IMR-90 (cell line): ENCODE data around the gene CTNNA1. TPM values are rescaled to one million over a fixed set of nuclear protein-coding genes. Genes with fewer than 3 reads are reported as not detected.

Experiments
- ATAC-seq: fragments of 200-7000 bp; cut with Tn5 transposase; 2 replicates; pipeline ENCODE4 v1.9.1; 2020; ENCODE audit warnings: low read depth, mild to moderate bottlenecking, moderate library complexity
- BruUV-seq: library from RNA; stranded (reverse); fragments of 400-500 nt; replicated peaks from 2 replicates; lab custom pipeline; 2021; lab: Mats Ljungman, UMichigan
- CTCF ChIA-PET: fragments of 300-600 bp; formaldehyde crosslinking; extraction: SDS; loops from one replicate; lab custom pipeline; 2021; ENCODE audit warnings: antibody characterized with exemption; lab: Yijun Ruan, JAX
- POLR2A ChIA-PET: fragments of 300-600 bp; sonication (Branson Sonifier 250); formaldehyde crosslinking; loops from one replicate; lab custom pipeline; 2022; ENCODE audit warnings: antibody characterized with exemption; ENCODE audit not compliant: unreplicated experiment; lab: Charles Lee
- DNase-seq: peaks from one replicate; pipeline ENCODE4 v3.0.0; 2013
- H2AFZ ChIP-seq: replicated peaks from 2 replicates; pipeline ENCODE3; 2013; ENCODE audit warnings: low read length, mild to moderate bottlenecking; ENCODE audit not compliant: poor library complexity
- H2AK5ac ChIP-seq: 2 replicates; pipeline ENCODE4 v1.6.1; 2013; ENCODE audit warnings: low read depth, low read length, inconsistent platforms
- H2AK9ac ChIP-seq: replicated peaks from 2 replicates; pipeline ENCODE3; 2013; ENCODE audit warnings: mild to moderate bottlenecking, low read depth, low read length, moderate library complexity; ENCODE audit not compliant: poor library complexity
- H2BK120ac ChIP-seq: 2 replicates; pipeline ENCODE4 v1.6.1; 2013; ENCODE audit warnings: low read depth, low read length, inconsistent platforms
- H2BK15ac ChIP-seq: 3 replicates; pipeline ENCODE4 v1.6.1; 2013; ENCODE audit warnings: low read depth, low read length, inconsistent platforms
- H2BK20ac ChIP-seq: 2 replicates; pipeline ENCODE4 v1.6.1; 2013; ENCODE audit warnings: low read depth, mild to moderate bottlenecking, inconsistent platforms, low read length, moderate library complexity
- H2BK5ac ChIP-seq: 2 replicates; pipeline ENCODE4 v1.6.1; 2013; ENCODE audit warnings: mild to moderate bottlenecking, low read depth, low read length, inconsistent platforms; ENCODE audit not compliant: poor library complexity, severe bottlenecking
- H3K14ac ChIP-seq: replicated peaks from 2 replicates; pipeline ENCODE4 v1.6.1; 2013; ENCODE audit warnings: low read depth, low read length, inconsistent platforms
- H3K18ac ChIP-seq: 2 replicates; pipeline ENCODE4 v1.6.1; 2013; ENCODE audit warnings: low read depth, low read length, control low read depth
- H3K23ac ChIP-seq: 2 replicates; pipeline ENCODE4 v1.6.1; 2013; ENCODE audit warnings: low read depth, low read length, inconsistent platforms
- H3K27ac ChIP-seq: 2 replicates; pipeline ENCODE4 v1.5.1; 2013; ENCODE audit warnings: mild to moderate bottlenecking, control low read depth, low read length; ENCODE audit not compliant: insufficient read depth
- H3K27me3 ChIP-seq: 2 replicates; pipeline ENCODE4 v1.6.1; 2013; ENCODE audit warnings: low read length; ENCODE audit not compliant: control insufficient read depth, insufficient read depth
- H3K36me3 ChIP-seq: 2 replicates; pipeline ENCODE4 v1.6.1; 2013; ENCODE audit warnings: low read length, mixed read lengths; ENCODE audit not compliant: control insufficient read depth, insufficient read depth
- H3K4ac ChIP-seq: 2 replicates; pipeline ENCODE4 v1.6.1; 2013; ENCODE audit warnings: low read depth, low read length, inconsistent platforms
- H3K4me1 ChIP-seq: 2 replicates; pipeline ENCODE4 v1.6.1; 2013; ENCODE audit warnings: low read length, mixed read lengths; ENCODE audit not compliant: control insufficient read depth, insufficient read depth
- H3K4me2 ChIP-seq: 2 replicates; pipeline ENCODE4 v1.6.1; 2013; ENCODE audit warnings: low read depth, mild to moderate bottlenecking, control low read depth, low read length, moderate library complexity
- H3K4me3 ChIP-seq: 2 replicates; pipeline ENCODE4 v1.5.1; 2013; ENCODE audit warnings: low read depth, mild to moderate bottlenecking, control low read depth, low read length, moderate library complexity; ENCODE audit not compliant: insufficient read depth
- H3K56ac ChIP-seq: 2 replicates; pipeline ENCODE4 v1.6.1; 2013; ENCODE audit warnings: low read length, inconsistent platforms; ENCODE audit not compliant: insufficient read depth; ENCODE audit errors: extremely low read depth
- H3K79me1 ChIP-seq, 2 experiments: 2 replicates each; pipeline ENCODE4 v1.6.1; 2013; ENCODE audit warnings: low read length in 2 of 2, inconsistent platforms in 1 of 2, low read depth in 1 of 2
- H3K9ac ChIP-seq: 2 replicates; pipeline ENCODE4 v1.6.1; 2013; ENCODE audit warnings: low read depth, low read length, control low read depth
- H3K9me1 ChIP-seq: 2 replicates; pipeline ENCODE4 v1.6.1; 2013; ENCODE audit warnings: low read length, inconsistent platforms; ENCODE audit not compliant: insufficient read depth
- H3K9me3 ChIP-seq: 2 replicates; pipeline ENCODE4 v1.6.1; 2013; ENCODE audit warnings: low read length; ENCODE audit not compliant: control insufficient read depth, insufficient read depth
- H4K20me1 ChIP-seq: 2 replicates; pipeline ENCODE4 v1.6.1; 2013; ENCODE audit warnings: low read length, inconsistent platforms; ENCODE audit not compliant: insufficient read depth
- H4K5ac ChIP-seq: 2 replicates; pipeline ENCODE4 v1.6.1; 2013; ENCODE audit warnings: mild to moderate bottlenecking, low read depth, low read length, control low read depth
- H4K8ac ChIP-seq, 2 experiments: 2 replicates each; pipeline ENCODE4 v1.6.1; 2013; ENCODE audit warnings: low read depth in 2 of 2, low read length in 2 of 2, control low read depth in 1 of 2, inconsistent platforms in 1 of 2
- H4K91ac ChIP-seq: 2 replicates; pipeline ENCODE4 v1.6.1; 2013; ENCODE audit warnings: low read depth, low read length, inconsistent platforms; ENCODE audit not compliant: insufficient read depth
- CEBPB ChIP-seq: IDR thresholded peaks from 2 replicates; pipeline ENCODE4 v1.6.1; 2012; ENCODE audit warnings: low read depth, low read length, improper control_type of control experiment
- MAFK ChIP-seq: IDR thresholded peaks from 2 replicates; pipeline ENCODE4 v1.6.1; 2012; ENCODE audit warnings: low read depth, low read length, improper control_type of control experiment
- MXI1 ChIP-seq: IDR thresholded peaks from 2 replicates; pipeline ENCODE4 v1.6.1; 2012; ENCODE audit warnings: low read depth, mild to moderate bottlenecking, low read length, moderate library complexity, borderline replicate concordance
- POLR2A ChIP-seq: IDR thresholded peaks from 2 replicates; pipeline ENCODE4 v1.6.1; 2012; ENCODE audit warnings: mild to moderate bottlenecking, low read depth, low read length
- RAD21 ChIP-seq: IDR thresholded peaks from 2 replicates; pipeline ENCODE4 v1.6.1; 2012; ENCODE audit warnings: low read length, improper control_type of control experiment
- RFX5 ChIP-seq: IDR thresholded peaks from 2 replicates; pipeline ENCODE4 v1.8.0; 2012; ENCODE audit warnings: low read depth, mild to moderate bottlenecking, low read length, moderate library complexity
- SMC3 ChIP-seq: fragments of 150-350 bp; IDR thresholded peaks from 2 replicates; pipeline ENCODE4 v1.6.1; 2016; ENCODE audit warnings: low read depth, mild to moderate bottlenecking, antibody characterized with exemption, low read length, moderate library complexity
- WGBS, 2 experiments: methylation state at CpG; one replicate each; pipeline versions ENCODE4 v1.1.5 to v1.1.7; 2013; ENCODE audit warnings: missing lambda C conversion rate in 2 of 2; ENCODE audit not compliant: insufficient read length in 1 of 2; ENCODE audit errors: extremely low coverage in 2 of 2; 5-methylcytosine and 5-hydroxymethylcytosine counted together
- dilution Hi-C: fragments of 300-500 bp; cut with HindIII; formaldehyde crosslinking; loops from one replicate; pipeline ENCODE4 v1.14.3; 2018; ENCODE audit warnings: low sequenced_read_pairs; ENCODE audit not compliant: unreplicated experiment
- in situ Hi-C: fragments of 300-500 bp; cut with MboI; formaldehyde crosslinking; loops from 3 replicates; pipeline ENCODE4 v1.14.3; 2019; ENCODE audit warnings: low sequenced_read_pairs, inconsistent platforms, mixed read lengths
- intact Hi-C: fragments of 100-400 bp; cut with micrococcal nuclease; formaldehyde crosslinking; loops from 2 replicates; pipeline ENCODE4 v1.10.0; 2022
- polyA plus RNA-seq, 3 experiments: library from polyadenylated mRNA; depleted of rRNA; stranded (reverse); fragments of >200 nt; gene quantifications; 2 replicates each; pipeline ENCODE4 v1.2.3, GENCODE V29; 2012; ENCODE audit warnings: low replicate concordance in 1 of 3
- total RNA-seq: library from RNA; depleted of rRNA; stranded (reverse); fragments of >200 nt; gene quantifications from 2 replicates; pipeline ENCODE4 v1.2.3, GENCODE V29; 2012
- TF ChIP-seq, protein P1 (sequence below): fragments of 150-350 bp; IDR thresholded peaks from 2 replicates; pipeline ENCODE4 v1.6.1; 2016; ENCODE audit warnings: low read depth, mild to moderate bottlenecking, low read length, moderate library complexity, borderline replicate concordance

The CTNNA1 gene
- total and polyA plus RNA-seq, 2 of the 4 experiments (the other 2 are of a cell fraction): 220 to 471 TPM

DNA sequence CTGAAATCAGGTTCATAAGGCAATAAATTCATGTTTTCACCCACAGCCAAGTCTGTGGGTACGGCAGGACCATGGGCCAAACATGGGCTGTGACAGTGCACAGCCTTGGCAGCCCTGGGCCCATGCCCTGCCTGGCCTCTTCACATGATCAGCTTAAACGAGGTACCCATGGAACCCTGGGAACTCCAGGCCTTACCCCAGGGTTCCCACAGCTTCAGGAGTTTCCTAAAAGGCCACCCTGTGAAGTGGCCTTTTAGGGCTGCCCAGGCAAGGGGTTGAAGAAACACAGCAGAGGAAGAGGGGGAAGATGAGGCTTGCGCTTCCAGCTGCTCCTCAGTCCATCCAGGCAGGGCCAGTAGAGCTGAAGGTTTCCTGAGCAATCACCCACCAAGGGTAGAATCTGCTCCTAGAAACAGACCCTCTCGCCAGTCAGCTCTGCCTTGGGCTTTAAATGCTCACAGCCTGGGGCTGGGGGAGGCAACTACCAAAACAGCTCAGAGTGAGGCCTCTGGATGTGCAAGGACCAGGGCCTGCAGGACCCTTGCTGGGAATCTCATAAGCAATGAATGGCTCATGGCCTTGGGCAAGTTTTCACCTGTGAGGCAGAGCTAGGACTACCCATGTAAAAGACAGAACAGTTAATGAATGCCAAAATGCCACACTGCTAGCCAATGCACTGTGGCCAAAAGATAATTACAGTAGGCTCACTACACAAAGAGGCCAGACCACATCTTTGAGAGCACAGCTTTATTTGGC, 201.2 kb downstream of the CTNNA1 start:
- H4K91ac ChIP-seq: no peak overlapping the region
- H3K4me1 ChIP-seq: peaks cover 25% of the 10 kb centered on the region
- no TSS peak for BruUV-seq
- no peak overlapping the region for H3K23ac ChIP-seq
- no peak overlapping the region for H2BK20ac ChIP-seq
- no peak overlapping the region for H2AFZ ChIP-seq
- H2BK120ac ChIP-seq: no peak overlapping the region
- H3K9me1 ChIP-seq: peaks cover 8% of the 10 kb centered on the region; the same call in 1 of the 2 replicates
- no peaks in the 10 kb centered on the region; a peak in 1 of 4 replicates for H3K79me1 ChIP-seq
- H3K36me3 ChIP-seq: peaks cover 1% of the 10 kb centered on the region; the same call in 1 of the 2 replicates
- H3K4ac ChIP-seq: no peak overlapping the region
- 86% methylated on average over 1 of the region's 4 CpGs; no CpG with 5 or more reads in 1 of the 2 experiments for WGBS, 2 experiments
- H3K9me3 ChIP-seq: no peaks in the 10 kb centered on the region
- no peak overlapping the region; the same call in 1 of the 2 replicates for H3K4me2 ChIP-seq
- H4K8ac ChIP-seq: no peak overlapping the region
- dilution Hi-C loops: no loop called here
- intact Hi-C loops: no loop called here
- peaks cover 7% of the 10 kb centered on the region for H4K20me1 ChIP-seq
- no peak overlapping the region for H3K56ac ChIP-seq
- no peaks in the 10 kb centered on the region for H3K27me3 ChIP-seq
- H3K18ac ChIP-seq: no peak overlapping the region; the same call in 1 of the 2 replicates
- no peak overlapping the region for H3K4me3 ChIP-seq
- H2BK15ac ChIP-seq: no peak overlapping the region
- H4K5ac ChIP-seq: no peak overlapping the region
- no peak overlapping the region for H3K9ac ChIP-seq
- peak overlapping the region; percentile 24; the same call in 1 of the 2 replicates for H3K27ac ChIP-seq
- ChIA-PET POLR2A (no interaction called here), CTCF (no interaction called here)
- ATAC-seq (no peak), DNase-seq (no peak)
- peak overlapping the region; percentile 86 for H2AK9ac ChIP-seq
- no peak overlapping the region for H3K14ac ChIP-seq
- H2BK5ac ChIP-seq: no peak overlapping the region
- TF ChIP-seq POLR2A: no peak
- TF ChIP-seq MXI1: no peak
- no peak for TF ChIP-seq MAFK
- no peak for TF ChIP-seq SMC3
- no peak for TF ChIP-seq RAD21
- TF ChIP-seq CEBPB: no peak
- TF ChIP-seq RFX5: no peak
- TF ChIP-seq, protein P1, sequence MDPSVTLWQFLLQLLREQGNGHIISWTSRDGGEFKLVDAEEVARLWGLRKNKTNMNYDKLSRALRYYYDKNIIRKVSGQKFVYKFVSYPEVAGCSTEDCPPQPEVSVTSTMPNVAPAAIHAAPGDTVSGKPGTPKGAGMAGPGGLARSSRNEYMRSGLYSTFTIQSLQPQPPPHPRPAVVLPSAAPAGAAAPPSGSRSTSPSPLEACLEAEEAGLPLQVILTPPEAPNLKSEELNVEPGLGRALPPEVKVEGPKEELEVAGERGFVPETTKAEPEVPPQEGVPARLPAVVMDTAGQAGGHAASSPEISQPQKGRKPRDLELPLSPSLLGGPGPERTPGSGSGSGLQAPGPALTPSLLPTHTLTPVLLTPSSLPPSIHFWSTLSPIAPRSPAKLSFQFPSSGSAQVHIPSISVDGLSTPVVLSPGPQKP: no peak
- in situ Hi-C loops: no loop called here
- no peak overlapping the region for H2AK5ac ChIP-seq
